ENCODE results near the gene CDK17. TPM values are rescaled to one million over a fixed set of nuclear protein-coding genes. Genes with fewer than 3 reads are reported as not detected.

Gene CDK17
- polyA plus RNA-seq, 1 of the 3 experiments (the other 2 are of a cell fraction): 11.7 TPM

DNA sequence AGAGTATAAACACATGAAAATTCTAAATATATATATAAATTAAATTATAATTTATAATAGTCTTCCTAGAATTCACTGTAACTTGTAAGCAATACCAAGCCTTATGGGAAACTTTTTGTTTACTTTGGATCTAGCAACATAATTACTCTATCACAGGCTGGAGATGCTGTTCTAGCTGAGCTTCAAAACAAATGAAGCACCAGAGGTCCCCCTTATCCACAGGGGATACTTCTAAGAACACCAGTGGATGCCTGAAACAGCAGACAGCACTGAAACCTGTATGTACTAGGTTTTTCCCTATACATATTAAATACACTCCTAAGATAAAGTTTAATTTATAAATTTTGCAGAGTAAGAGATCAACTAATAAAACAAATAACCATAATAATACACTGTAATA lies 96.6 kb downstream of the CDK17 start:
- CTCF ChIA-PET: interaction anchor here (1.6 kb wide), 1 partner anchor 65 kb away, joined by 3 read pairs; no protein-coding TSS in a partner anchor
- Histone ChIP-seq H4K20me1 (ENCODE audit: insufficient read depth) (no peaks in the 10 kb centered on the region), H3K9ac (no peak overlapping the region), H3K27ac (ENCODE audit: low read depth in 2 of 2, low read length in 1 of 2) (no peak overlapping the region), H3F3A (replicated peaks; ENCODE audit: insufficient read depth) (peaks cover 17% of the 10 kb centered on the region), H3K79me2 (ENCODE audit: insufficient read depth) (peaks cover 85% of the 10 kb centered on the region), H3K9me2 (no peaks in the 10 kb centered on the region), H3K4me1 (ENCODE audit: control insufficient read depth in 1 of 2, insufficient read depth in 2 of 2, low read depth in 1 of 2, low read length in 1 of 2) (peaks cover 0 to 8% of the 10 kb centered on the region in 2 experiments; a peak in 2 of 4 replicates), H3K4me3 (ENCODE audit: low read depth in 2 of 2, low read length in 1 of 2) (no peak overlapping the region), H3K36me3 (replicated peaks in 1 of 2; ENCODE audit: control insufficient read depth in 1 of 2, insufficient read depth in 2 of 2, low read length in 1 of 2) (peaks cover 8 to 58% of the 10 kb centered on the region in 2 experiments), H3K9me3 (no peaks in the 10 kb centered on the region), H3K27me3 (ENCODE audit: insufficient read depth) (no peaks in the 10 kb centered on the region), H2AFZ (ENCODE audit: low read depth) (no peak overlapping the region), H3K4me2 (no peak overlapping the region)
- peak; percentile 25; the same call in 1 of the 2 replicates for TF ChIP-seq RAD21 (IDR thresholded peaks at IDR 0.05; ENCODE audit: low read length)
- TF ChIP-seq MXI1 (IDR thresholded peaks at IDR 0.05; ENCODE audit: low read depth, low read length): no peak
- TF ChIP-seq RCOR1 (IDR thresholded peaks at IDR 0.05; ENCODE audit: low read length): no peak
- TF ChIP-seq NRF1 (IDR thresholded peaks at IDR 0.05; ENCODE audit: low read depth, low read length): no peak
- no peak for DNase-seq
- POLR2A ChIA-PET: no interaction called here

DNA sequence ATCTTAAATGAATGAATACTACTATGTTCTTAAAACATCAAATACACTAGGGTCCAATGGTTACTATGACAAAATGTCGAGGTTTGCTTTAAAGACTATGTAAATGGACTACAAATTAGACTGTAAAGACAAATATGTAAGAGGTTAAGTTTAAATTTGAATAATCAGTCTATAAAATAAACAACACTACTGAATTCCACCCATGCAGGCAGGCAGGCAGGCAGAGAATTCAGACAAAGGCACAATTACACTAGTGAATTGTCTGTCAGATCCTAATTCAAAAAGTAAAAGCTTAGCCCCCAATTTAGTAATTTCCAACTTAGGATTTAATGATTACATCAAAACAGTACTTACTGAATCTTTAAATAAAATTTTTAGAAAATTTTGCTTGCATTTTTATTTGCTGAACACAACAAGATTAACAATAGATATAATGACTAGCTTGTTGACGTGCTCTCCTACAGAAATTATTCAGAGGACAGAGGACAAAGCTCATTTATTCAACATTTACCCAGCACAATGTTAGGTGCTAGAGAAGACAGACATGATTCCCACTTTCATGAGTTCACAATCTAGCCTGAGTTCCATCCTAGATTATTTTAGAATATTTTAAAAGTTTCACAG lies 97.4 kb downstream of the CDK17 start:
- H4K20me1 ChIP-seq (ENCODE audit: insufficient read depth): no peaks in the 10 kb centered on the region
- peaks cover 77% of the 10 kb centered on the region for H3K79me2 ChIP-seq (ENCODE audit: insufficient read depth)
- H3K4me3 ChIP-seq (ENCODE audit: low read depth in 2 of 2, low read length in 1 of 2): no peak overlapping the region
- no peak for TF ChIP-seq GABPA (IDR thresholded peaks at IDR 0.05; ENCODE audit: low read depth)
- TF ChIP-seq REST (IDR thresholded peaks at IDR 0.05; ENCODE audit: low read depth, low read length): no peak
- TF ChIP-seq RCOR1 (IDR thresholded peaks at IDR 0.05; ENCODE audit: low read length): no peak
- TF ChIP-seq NRF1 (IDR thresholded peaks at IDR 0.05; ENCODE audit: low read depth, low read length): no peak
- no peak for DNase-seq
- no peak overlapping the region for H3K4me2 ChIP-seq
- H3F3A ChIP-seq (replicated peaks; ENCODE audit: insufficient read depth): peaks cover 26% of the 10 kb centered on the region
- no peak overlapping the region for H3K27ac ChIP-seq (ENCODE audit: low read depth in 2 of 2, low read length in 1 of 2)
- no peaks in the 10 kb centered on the region for H3K27me3 ChIP-seq (ENCODE audit: insufficient read depth)
- POLR2A ChIA-PET: no interaction called here
- CTCF ChIA-PET: interaction anchor here (1.6 kb wide), 1 partner anchor 64 kb away, joined by 3 read pairs; no protein-coding TSS in a partner anchor
- H3K9me2 ChIP-seq: no peaks in the 10 kb centered on the region
- 86% methylated on average over 2 of the region's 2 CpGs for WGBS (ENCODE audit: low lambda C conversion rate)
- H3K9ac ChIP-seq: no peak overlapping the region
- H2AFZ ChIP-seq (ENCODE audit: low read depth): no peak overlapping the region
- peaks cover 0 to 8% of the 10 kb centered on the region in 2 experiments; a peak in 2 of 4 replicates for H3K4me1 ChIP-seq (ENCODE audit: control insufficient read depth in 1 of 2, insufficient read depth in 2 of 2, low read depth in 1 of 2, low read length in 1 of 2)
- no peaks in the 10 kb centered on the region for H3K9me3 ChIP-seq
- peaks cover 12 to 57% of the 10 kb centered on the region in 2 experiments for H3K36me3 ChIP-seq (replicated peaks in 1 of 2; ENCODE audit: control insufficient read depth in 1 of 2, insufficient read depth in 2 of 2, low read length in 1 of 2)

- Histone ChIP-seq H3F3A (replicated peaks; ENCODE audit: insufficient read depth) (peaks cover 36% of the 10 kb centered on the region), H3K9me2 (no peaks in the 10 kb centered on the region), H3K9me3 (no peaks in the 10 kb centered on the region), H4K20me1 (ENCODE audit: insufficient read depth) (no peaks in the 10 kb centered on the region), H3K4me3 (ENCODE audit: low read depth in 2 of 2, low read length in 1 of 2) (no peak overlapping the region), H3K9ac (no peak overlapping the region), H3K4me1 (ENCODE audit: control insufficient read depth in 1 of 2, insufficient read depth in 2 of 2, low read depth in 1 of 2, low read length in 1 of 2) (peaks cover 0 to 8% of the 10 kb centered on the region in 2 experiments; a peak in 2 of 4 replicates), H3K4me2 (no peak overlapping the region), H3K79me2 (ENCODE audit: insufficient read depth) (peaks cover 66% of the 10 kb centered on the region), H3K36me3 (replicated peaks in 1 of 2; ENCODE audit: control insufficient read depth in 1 of 2, insufficient read depth in 2 of 2, low read length in 1 of 2) (peaks cover 18 to 61% of the 10 kb centered on the region in 2 experiments), H3K27me3 (ENCODE audit: insufficient read depth) (no peaks in the 10 kb centered on the region), H2AFZ (ENCODE audit: low read depth) (no peak overlapping the region), H3K27ac (ENCODE audit: low read depth in 2 of 2, low read length in 1 of 2) (no peak overlapping the region)
- DNase-seq: peak; percentile 18
- TF ChIP-seq GATA2 (CRISPR knock-in tag; IDR thresholded peaks at IDR 0.05) (peak; percentile 52), TEAD4 (IDR thresholded peaks at IDR 0.05; ENCODE audit: borderline replicate concordance, insufficient read depth) (no peak), RCOR1 (IDR thresholded peaks at IDR 0.05; ENCODE audit: low read length) (peak; percentile 15; the same call in 1 of the 2 replicates)
- 82% methylated on average over 4 of the region's 4 CpGs for WGBS (ENCODE audit: low lambda C conversion rate)
- ChIA-PET CTCF (no interaction called here), POLR2A (no interaction called here)
Measured at GRCh38 chr12:96301732-96302131, 98.5 kb downstream of the CDK17 start.
